GM18867 (cell line): Measurements from ENCODE around the gene LIG4.

Source experiments
- ATAC-seq: cut with Tn5 transposase; IDR thresholded peaks from one replicate; pipeline ENCODE4 v1.9.1; 2021; ENCODE audit warnings: mild to moderate bottlenecking, moderate library complexity; ENCODE audit not compliant: unreplicated experiment

The LIG4 gene

DNA sequence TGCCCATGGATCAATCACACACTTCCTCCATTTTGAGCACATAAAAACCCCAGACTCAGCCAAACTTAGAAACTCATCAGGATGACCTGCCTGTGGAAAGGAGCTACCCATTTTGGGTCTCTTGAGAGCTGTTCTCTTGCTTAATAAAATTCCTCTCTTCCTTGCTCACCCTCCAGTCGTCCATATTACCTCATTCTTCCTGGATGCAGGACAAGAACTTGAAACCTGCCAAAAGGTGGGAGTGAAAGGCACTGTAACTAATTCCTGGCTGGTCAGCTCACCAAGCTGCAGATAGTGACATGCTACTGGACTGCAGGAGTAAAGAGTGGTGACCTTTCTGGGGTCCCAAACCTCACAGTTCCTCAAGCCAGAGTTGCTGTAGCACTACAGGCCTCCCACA is 20.2 kb downstream of the LIG4 start:
- no peak for ATAC-seq

DNA sequence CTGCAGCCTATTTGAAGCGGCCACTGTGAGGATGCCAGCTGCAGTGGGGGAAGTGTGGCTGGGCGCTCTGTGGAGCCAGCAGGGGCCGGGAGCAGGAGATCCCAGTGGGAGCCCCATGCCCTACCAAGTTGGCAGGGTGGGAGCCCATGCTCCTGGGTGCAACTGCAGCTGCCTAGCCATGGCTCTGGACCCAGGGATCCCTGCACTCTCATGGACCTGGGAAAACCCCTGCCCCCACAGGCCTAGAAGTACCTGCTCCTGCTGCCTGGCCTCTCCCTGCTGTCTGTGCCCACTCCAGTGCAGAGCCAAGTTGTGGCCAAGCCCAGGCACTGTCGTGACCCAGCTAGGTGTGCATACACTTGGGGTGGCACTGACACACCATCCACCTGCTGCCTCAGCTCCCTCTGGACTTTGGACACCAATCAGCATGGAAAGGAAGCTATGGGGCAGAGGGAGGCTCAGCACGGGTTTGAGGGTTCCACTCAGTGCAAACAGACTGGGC is 20.9 kb downstream of the LIG4 start:
- no peak for ATAC-seq

DNA sequence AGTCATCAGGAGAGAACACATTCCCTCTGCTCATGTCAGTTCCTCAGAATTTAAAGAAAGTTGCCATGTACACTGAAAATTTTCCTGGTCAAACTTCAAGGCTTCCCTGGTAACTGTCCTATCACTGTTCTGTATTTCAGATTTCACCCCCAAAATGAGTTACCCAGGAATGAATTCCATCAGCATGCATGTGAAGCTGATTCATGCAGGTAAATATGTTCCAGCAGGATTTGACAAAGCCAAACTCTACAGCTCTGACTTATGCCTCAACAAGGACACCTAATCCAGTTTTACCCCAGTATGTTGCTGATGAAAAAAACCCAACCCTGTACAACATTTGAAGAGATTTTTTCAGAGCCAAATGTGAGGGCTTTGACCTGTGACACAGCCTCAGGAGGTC is 21.5 kb downstream of the LIG4 start:
- no peak for ATAC-seq

DNA sequence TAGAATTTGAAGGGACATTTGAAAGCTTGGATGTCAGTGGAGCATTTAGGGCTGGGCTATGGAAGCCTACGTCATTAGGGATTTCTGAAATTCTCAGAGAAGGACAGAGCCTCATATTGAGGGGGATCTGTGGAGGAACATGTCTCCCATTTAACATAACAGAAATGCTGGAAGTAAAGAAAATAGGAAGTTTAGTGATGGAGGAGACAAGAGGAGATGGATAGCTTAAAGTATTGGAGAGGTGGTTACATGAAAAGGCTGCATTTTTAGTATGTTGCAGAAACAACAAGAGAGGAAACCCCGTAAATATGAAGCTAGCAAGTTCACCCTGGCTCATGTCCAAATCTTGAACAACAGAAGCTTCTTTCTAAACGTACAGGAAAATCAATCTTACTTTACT is 24.4 kb downstream of the LIG4 start:
- no peak for ATAC-seq

DNA sequence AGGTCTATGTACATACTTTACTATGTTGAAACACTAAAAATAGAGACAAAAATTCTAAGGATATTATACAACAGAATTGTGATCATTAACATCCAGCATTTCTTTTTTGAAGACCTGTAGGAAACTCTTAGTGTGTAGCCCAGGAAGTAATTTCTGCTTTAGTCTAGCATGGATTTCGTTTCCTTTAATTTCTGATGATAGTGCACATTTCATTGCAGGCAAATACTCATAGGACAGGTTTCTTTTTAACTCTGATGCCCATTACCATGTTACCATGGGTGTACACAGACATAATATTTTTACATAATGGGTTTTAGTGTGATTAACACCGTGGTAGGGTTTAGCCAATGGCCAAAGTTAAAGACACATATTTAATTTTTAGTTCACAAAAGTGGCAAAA is 27.1 kb downstream of the LIG4 start:
- no peak for ATAC-seq

DNA sequence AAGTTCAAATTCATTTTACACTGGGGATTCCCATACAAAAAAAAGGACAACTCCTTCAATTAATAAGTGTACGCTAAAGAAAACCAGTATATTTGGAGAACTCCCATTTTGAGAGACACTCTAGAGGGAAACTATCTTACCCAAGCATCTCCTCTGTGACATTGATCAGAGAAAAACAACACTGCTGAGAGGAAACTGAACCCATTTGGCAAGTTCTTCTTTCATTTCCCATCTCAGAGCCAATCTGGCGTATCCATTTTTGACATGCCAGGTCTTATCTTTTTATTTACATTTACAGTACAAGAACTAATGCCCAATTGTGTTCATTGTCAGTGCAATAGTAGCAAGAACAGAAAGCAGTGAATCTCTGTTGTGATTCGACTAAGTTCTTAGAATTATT is 30.1 kb downstream of the LIG4 start:
- ATAC-seq: no peak

DNA sequence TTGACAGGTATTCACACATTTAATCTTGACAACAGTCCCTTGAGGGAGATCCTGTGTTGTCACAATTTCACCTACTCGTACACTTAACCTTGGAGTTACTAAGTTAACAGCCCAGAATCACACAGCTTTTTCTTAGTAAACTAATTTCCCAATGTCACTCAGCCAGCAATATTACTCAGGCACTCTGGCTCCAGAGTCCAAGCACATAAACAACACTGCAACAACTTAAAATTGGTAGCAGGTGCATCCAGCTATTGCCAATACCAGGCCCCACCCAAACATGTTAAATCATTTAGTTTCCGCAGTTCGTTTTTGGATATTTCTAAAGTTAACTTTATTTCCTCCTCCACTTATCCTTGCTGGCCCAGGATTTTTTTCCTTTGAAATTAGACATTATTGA is 32.7 kb downstream of the LIG4 start:
- no peak for ATAC-seq

- no peak for ATAC-seq
Measured at GRCh38 chr13:108178078-108178477, 37.3 kb downstream of the LIG4 start.

- no peak for ATAC-seq
Measured at GRCh38 chr13:108176685-108177274, 38.6 kb downstream of the LIG4 start.

DNA sequence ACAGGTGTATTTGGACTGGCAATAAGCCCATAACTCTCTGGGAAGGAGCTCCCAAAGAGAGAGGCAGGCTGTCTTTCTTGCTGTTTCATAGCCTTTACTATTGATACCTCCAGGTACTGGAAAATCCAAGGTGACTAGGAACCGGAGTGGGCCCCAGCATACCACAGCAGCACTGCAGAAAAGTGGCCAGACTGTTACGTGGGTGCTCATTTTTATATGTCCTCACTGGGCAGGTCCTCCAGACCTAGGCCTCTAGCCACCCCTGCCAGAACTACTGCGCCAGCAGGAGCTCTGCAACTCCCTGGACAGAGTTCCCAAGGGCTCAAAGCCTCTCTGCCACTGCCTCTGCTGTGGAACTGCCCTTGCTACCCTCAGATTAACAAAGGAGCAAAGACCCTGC is 46.4 kb downstream of the LIG4 start:
- ATAC-seq: no peak

DNA sequence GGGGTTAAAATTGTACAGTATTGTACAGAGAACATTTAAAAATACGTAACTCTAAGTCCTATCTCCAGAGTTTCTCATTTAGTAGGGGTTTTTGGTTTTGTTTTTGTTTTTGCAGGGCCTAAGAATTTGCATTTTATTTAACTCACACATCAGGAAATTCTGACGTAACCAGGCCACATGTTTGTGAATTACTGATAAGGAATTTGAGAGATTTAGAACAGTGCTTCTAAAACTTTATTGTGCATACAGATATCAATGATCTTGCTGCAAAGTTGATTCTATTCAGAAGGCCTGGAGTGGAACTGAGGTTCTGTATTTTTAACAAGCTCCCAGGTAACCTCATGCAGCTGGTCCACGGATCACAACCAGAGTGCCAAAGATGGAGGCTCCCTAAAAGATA is 49.3 kb downstream of the LIG4 start:
- ATAC-seq: no peak

- ATAC-seq: no peak
Measured at GRCh38 chr13:108158746-108159145, 56.6 kb downstream of the LIG4 start.
